ENCODE measurements around the gene NUF2.
"Not testable (repeated sequence)": the region's sequence is repeated elsewhere in the genome, so short reads cannot be mapped to it uniquely, and the experiment has no call there.

DNA sequence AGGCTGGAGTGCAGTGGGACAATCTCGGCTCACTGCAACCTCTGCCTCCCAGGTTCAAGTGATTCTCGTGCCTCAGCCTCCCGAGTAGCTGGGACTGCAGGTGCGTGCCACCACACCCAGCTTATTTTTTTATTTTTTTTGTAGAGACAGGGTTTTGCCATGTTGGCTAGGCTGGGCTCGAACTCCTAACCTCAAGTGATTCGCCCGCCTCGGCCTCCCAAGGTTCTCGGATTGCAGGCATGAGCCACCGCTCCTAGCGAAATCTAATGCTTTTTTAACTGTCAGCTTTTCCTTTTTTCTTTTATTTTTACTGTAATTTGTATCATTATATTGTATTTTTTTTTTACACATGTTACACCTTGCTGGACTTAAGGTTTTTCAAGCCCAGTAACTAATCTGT is 36.4 kb downstream of the NUF2 start:
- TF ChIP-seq POLR2AphosphoS5, CTCF (IDR thresholded peaks at IDR 0.05): not testable (repeated sequence)

Data from upper lobe of left lung (tissue), 4 donors.